MCF 10A (cell line): ENCODE results near the gene DUOXA2. TPM values are rescaled to one million over a fixed set of nuclear protein-coding genes. Genes with fewer than 3 reads are reported as not detected.

Experiments
- BruUV-seq: library from RNA; stranded (reverse); fragments of 400-500 nt; replicated peaks from 2 replicates; lab custom pipeline; 2021; lab: Mats Ljungman, UMichigan
- CTCF ChIA-PET: fragments of 300-600 bp; sonication (Branson Sonifier 250); formaldehyde crosslinking; extraction: SDS; loops from one replicate; lab custom pipeline; 2021; ENCODE audit warnings: antibody characterized with exemption, inconsistent platforms; lab: Yijun Ruan, JAX
- POLR2A ChIA-PET: fragments of 300-600, 350-650 bp; sonication (Branson Sonifier 250); formaldehyde crosslinking; extraction: SDS; loops from one replicate; lab custom pipeline; 2020; ENCODE audit warnings: antibody characterized with exemption, inconsistent platforms; lab: Yijun Ruan, JAX
- DNase-seq: peaks from one replicate; pipeline ENCODE4 v3.0.0-alpha.2; 2018; ENCODE audit not compliant: unreplicated experiment
- H3K27ac Mint-ChIP-seq: one replicate; pipeline ENCODE4 v1.8.0; 2022; ENCODE audit warnings: mild to moderate bottlenecking, low read depth, mixed read lengths; ENCODE audit not compliant: unreplicated experiment
- H3K27me3 Mint-ChIP-seq: one replicate; pipeline ENCODE4 v1.8.0; 2022; ENCODE audit warnings: mixed read lengths; ENCODE audit not compliant: insufficient read depth, unreplicated experiment
- H3K36me3 Mint-ChIP-seq: one replicate; pipeline ENCODE4 v1.8.0; 2022; ENCODE audit warnings: mild to moderate bottlenecking, moderate library complexity, mixed read lengths; ENCODE audit not compliant: insufficient read depth, unreplicated experiment
- H3K4me1 Mint-ChIP-seq: one replicate; pipeline ENCODE4 v1.8.0; 2022; ENCODE audit warnings: mixed read lengths; ENCODE audit not compliant: insufficient read depth, unreplicated experiment
- H3K4me3 Mint-ChIP-seq: one replicate; pipeline ENCODE4 v1.8.0; 2022; ENCODE audit warnings: mild to moderate bottlenecking, moderate library complexity, mixed read lengths; ENCODE audit not compliant: unreplicated experiment
- H3K9me3 Mint-ChIP-seq: one replicate; pipeline ENCODE4 v1.8.0; 2022; ENCODE audit warnings: mixed read lengths; ENCODE audit not compliant: unreplicated experiment
- intact Hi-C: fragments of 100-400 bp; cut with micrococcal nuclease; formaldehyde crosslinking; loops from 2 replicates; pipeline ENCODE4 v1.14.1; 2022
- total RNA-seq: library from RNA; stranded (reverse); gene quantifications from 2 replicates; pipeline ENCODE4 v1.2.3, GENCODE V29; 2022
- TF ChIP-seq, protein P1 (sequence below): fragments of 200-600 bp; IDR thresholded peaks from one replicate; pipeline ENCODE4 v1.8.0; 2022; ENCODE audit warnings: antibody characterized with exemption, mild to moderate bottlenecking; ENCODE audit not compliant: unreplicated experiment

DUOXA2 gene
- total RNA-seq, 1 experiment from 2014 or later: not detected

DNA sequence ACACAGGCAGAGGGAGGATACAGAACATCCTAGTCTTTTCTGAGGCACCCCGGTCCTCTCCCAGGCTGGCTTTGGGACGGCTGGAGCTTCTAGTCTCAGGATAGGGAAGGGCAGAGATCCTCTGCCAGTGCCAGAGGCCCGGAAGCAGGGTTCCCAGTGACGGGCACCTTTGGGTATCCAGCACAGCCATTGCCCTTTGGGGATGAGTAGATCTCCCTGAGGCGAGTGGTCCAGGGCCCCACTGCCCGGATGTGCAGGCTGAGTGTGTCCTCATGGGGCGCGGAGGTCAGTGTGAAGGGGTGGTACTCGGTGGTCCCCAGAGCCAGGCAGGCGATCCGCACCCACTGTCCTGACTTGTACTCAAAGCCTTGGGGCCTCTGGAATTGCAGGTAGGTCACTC, 18.5 kb upstream of the DUOXA2 start:
- Mint-ChIP-seq H3K9me3 (no peaks in the 10 kb centered on the region), H3K4me1 (peaks cover 8% of the 10 kb centered on the region), H3K36me3 (no peaks in the 10 kb centered on the region), H3K27me3 (peaks cover 27% of the 10 kb centered on the region), H3K4me3 (no peak overlapping the region), H3K27ac (no peak overlapping the region)
- TF ChIP-seq, protein P1, sequence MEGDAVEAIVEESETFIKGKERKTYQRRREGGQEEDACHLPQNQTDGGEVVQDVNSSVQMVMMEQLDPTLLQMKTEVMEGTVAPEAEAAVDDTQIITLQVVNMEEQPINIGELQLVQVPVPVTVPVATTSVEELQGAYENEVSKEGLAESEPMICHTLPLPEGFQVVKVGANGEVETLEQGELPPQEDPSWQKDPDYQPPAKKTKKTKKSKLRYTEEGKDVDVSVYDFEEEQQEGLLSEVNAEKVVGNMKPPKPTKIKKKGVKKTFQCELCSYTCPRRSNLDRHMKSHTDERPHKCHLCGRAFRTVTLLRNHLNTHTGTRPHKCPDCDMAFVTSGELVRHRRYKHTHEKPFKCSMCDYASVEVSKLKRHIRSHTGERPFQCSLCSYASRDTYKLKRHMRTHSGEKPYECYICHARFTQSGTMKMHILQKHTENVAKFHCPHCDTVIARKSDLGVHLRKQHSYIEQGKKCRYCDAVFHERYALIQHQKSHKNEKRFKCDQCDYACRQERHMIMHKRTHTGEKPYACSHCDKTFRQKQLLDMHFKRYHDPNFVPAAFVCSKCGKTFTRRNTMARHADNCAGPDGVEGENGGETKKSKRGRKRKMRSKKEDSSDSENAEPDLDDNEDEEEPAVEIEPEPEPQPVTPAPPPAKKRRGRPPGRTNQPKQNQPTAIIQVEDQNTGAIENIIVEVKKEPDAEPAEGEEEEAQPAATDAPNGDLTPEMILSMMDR: no peak
- ChIA-PET POLR2A (no interaction called here), CTCF (no interaction called here)
- no TSS peak for BruUV-seq
- intact Hi-C loops: no loop called here
- no peak for DNase-seq

DNA sequence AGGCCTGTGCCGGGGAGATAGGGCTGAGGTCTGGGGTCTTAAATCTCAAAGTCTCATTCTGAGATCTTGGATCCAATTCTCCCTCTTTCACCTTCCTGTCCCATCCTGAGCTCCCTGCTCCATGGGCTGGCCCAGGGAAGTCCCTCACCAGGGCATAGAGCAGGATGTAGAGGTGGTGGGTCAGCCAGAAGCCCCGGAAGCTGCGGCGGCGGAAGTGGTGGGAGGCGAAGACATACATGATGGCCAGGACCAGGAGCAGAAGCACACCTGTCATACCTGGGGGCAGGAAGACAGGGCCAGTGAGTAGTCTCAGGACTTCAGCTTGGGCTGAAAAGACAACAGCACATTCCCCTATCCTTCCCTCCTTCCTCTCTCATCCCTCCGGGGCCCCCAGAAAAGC, 16.7 kb upstream of the DUOXA2 start:
- H3K27me3 Mint-ChIP-seq: peaks cover 9% of the 10 kb centered on the region
- DNase-seq: no peak

DNA sequence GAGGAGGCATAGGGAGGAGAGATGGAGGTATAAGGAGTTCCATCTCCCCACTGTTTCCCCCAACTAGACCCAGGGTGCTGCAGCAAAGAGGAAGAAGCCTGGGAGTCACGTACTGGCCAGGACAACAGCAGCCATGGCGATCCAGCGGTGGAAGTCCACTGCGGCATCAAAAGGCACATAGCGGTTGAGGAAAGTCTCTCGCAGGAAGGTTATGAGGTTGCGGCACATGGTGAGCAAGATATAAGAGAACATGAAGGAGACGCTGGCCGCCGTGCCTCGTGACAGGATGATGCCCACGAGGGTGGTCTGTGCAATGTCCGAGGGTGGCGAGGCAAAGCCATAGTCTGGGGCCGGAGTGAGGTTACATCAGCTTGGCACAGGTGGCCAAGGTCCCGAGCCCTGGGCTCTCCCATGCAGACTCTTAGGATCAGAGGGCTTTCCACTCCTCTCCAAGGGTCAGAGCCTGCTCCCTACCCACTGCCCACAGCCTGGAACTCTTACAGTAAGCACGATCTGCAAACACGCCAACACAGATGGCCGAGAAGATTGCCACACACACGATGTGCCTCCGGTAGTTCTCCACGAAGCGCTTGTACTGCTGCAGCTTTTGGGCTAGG, 14.5 kb upstream of the DUOXA2 start:
- CTCF ChIA-PET: no interaction called here
- BruUV-seq: no TSS peak
- DNase-seq: no peak
- POLR2A ChIA-PET: no interaction called here
- TF ChIP-seq, protein P1: no peak
- no peak overlapping the region for H3K4me3 Mint-ChIP-seq
- no peak overlapping the region for H3K27ac Mint-ChIP-seq
- no peaks in the 10 kb centered on the region for H3K9me3 Mint-ChIP-seq
- intact Hi-C loops: no loop called here
- H3K36me3 Mint-ChIP-seq: no peaks in the 10 kb centered on the region
- no peaks in the 10 kb centered on the region for H3K4me1 Mint-ChIP-seq
- H3K27me3 Mint-ChIP-seq: no peaks in the 10 kb centered on the region

More for the DNA sequence above, 16.7 kb upstream of the DUOXA2 start:
- ChIA-PET CTCF (interaction anchor here (0.6 to 1.5 kb wide), 5 partner anchors 16 to 119 kb away, joined by 3 to 4 read pairs (median 3); no protein-coding TSS in a partner anchor), POLR2A (no interaction called here)
- no TSS peak for BruUV-seq
- TF ChIP-seq, protein P1: no peak
- H3K4me1 Mint-ChIP-seq: no peaks in the 10 kb centered on the region
- H3K27ac Mint-ChIP-seq: no peak overlapping the region
- no peaks in the 10 kb centered on the region for H3K9me3 Mint-ChIP-seq
- no peaks in the 10 kb centered on the region for H3K36me3 Mint-ChIP-seq
- intact Hi-C loops: no loop called here
- H3K4me3 Mint-ChIP-seq: no peak overlapping the region

DNA sequence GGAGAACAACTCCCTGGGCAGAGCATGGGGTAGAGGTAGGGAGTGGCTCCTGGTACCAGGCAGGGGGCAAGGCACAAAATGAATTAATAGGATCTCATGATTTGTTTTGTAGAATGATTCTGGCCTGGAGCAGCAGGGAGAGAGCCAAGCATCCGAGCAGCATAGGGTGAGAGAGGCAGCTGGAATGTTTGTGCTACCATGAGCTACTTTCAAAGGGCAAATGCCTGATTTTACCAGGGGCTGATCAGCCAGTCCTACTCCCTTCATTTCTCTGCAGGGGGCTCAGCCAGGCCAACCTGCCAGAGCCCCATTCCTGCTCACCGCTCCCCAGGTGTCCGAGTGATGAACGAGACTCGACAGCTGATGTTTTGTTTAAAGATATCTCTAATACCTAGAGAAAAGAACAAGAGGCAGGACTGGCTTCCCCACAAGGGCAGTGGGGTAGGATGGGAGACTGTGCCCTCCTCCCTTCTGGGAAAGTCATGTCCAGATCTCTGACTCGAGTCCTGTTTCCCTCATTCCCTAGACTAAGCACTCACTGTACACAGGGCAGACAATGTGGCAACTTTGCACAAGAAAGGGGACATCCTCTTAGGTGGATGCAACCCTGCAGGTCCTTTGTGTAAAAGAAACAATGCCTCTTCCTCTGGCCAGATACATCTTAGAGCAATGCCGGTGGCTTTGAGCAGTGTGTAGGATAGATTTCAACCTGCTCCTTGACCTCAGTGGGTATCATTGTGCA, 13.1 kb upstream of the DUOXA2 start:
- CTCF ChIA-PET: interaction anchor here (0.8 kb wide), 1 partner anchor 17 kb away, joined by 4 read pairs; no protein-coding TSS in a partner anchor
- H3K27me3 Mint-ChIP-seq: no peaks in the 10 kb centered on the region

More for the DNA sequence above, 13.1 kb upstream of the DUOXA2 start:
- H3K36me3 Mint-ChIP-seq: no peaks in the 10 kb centered on the region
- H3K27ac Mint-ChIP-seq: no peak overlapping the region
- H3K4me1 Mint-ChIP-seq: no peaks in the 10 kb centered on the region
- H3K9me3 Mint-ChIP-seq: no peaks in the 10 kb centered on the region
- TF ChIP-seq, protein P1: no peak
- no peak for DNase-seq
- BruUV-seq: no TSS peak
- intact Hi-C loops: no loop called here
- H3K4me3 Mint-ChIP-seq: no peak overlapping the region
- POLR2A ChIA-PET: no interaction called here
